Measurements from ENCODE around the gene DDB1. TPM values are rescaled to one million over a fixed set of nuclear protein-coding genes. Genes with fewer than 3 reads are reported as not detected.

DDB1 gene
- total and polyA plus RNA-seq, 10 of the 15 experiments (the other 5 are each of a cell fraction or from before 2014, with no cell fraction given) = 136 to 272 (median 216) TPM

GRCh38 chr11:61350803-61351202 lies 17.9 kb upstream of the DDB1 start:
- Histone ChIP-seq H3K27ac (ENCODE audit: control insufficient read depth, insufficient read depth) (no peak overlapping the region), H3K4me1 (ENCODE audit: control insufficient read depth, insufficient read depth, low read length) (no peaks in the 10 kb centered on the region; the same call in 1 of the 2 replicates), H3K36me3 (ENCODE audit: control insufficient read depth in 2 of 2, insufficient read depth in 2 of 2, low read length in 1 of 2) (peaks cover 17 to 20% of the 10 kb centered on the region in 2 experiments), H3K4me2 (ENCODE audit: control insufficient read depth, insufficient read depth) (no peak overlapping the region), H3K4me3 (no peak overlapping the region), H3K27me3 (replicated peaks in 1 of 2; ENCODE audit: control insufficient read depth in 2 of 2, insufficient read depth in 2 of 2, low read length in 1 of 2) (no peaks in the 10 kb centered on the region), H3K9me3 (replicated peaks; ENCODE audit: control insufficient read depth, insufficient read depth, low read length) (no peaks in the 10 kb centered on the region), H4K20me1 (ENCODE audit: control insufficient read depth, insufficient read depth) (no peaks in the 10 kb centered on the region), H3K9ac (ENCODE audit: control insufficient read depth, insufficient read depth, low read length) (no peak overlapping the region), H3K79me2 (ENCODE audit: control insufficient read depth, insufficient read depth, low read length) (peaks cover 4% of the 10 kb centered on the region), H2AFZ (ENCODE audit: control insufficient read depth, low read depth, low read length) (no peak overlapping the region)
- intact Hi-C loops (cut with micrococcal nuclease; ENCODE audit: unreplicated experiment) = no loop called here
- in situ Hi-C loops (cut with MboI) = no loop called here
- RAD21 ChIA-PET (ENCODE audit: unreplicated experiment) = no interaction called here
- POLR2A ChIA-PET = interaction anchor here (0.7 kb wide), 1 partner anchor 15 kb away, joined by 3 read pairs; no protein-coding TSS in a partner anchor
- SMC1A ChIA-PET (ENCODE audit: uncharacterized antibody, unreplicated experiment) = no interaction called here
- TF ChIP-seq YY1 (IDR thresholded peaks at IDR 0.05; ENCODE audit: low read depth, low read length) = no peak
- TF ChIP-seq RELA (IDR thresholded peaks at IDR 0.05; ENCODE audit: borderline replicate concordance, partially characterized antibody) = no peak
- TF ChIP-seq ASH2L (IDR thresholded peaks at IDR 0.05; ENCODE audit: borderline replicate concordance, low read depth) = no peak
- TF ChIP-seq ZNF592 (IDR thresholded peaks at IDR 0.05) = no peak
- TF ChIP-seq EZH2 (IDR thresholded peaks at IDR 0.05; ENCODE audit: borderline replicate concordance, control insufficient read depth, low read depth, low read length) = no peak
- TF ChIP-seq PAX5 (IDR thresholded peaks at IDR 0.05; ENCODE audit: borderline replicate concordance, low read depth, low read length) = no peak
- TF ChIP-seq MAX (IDR thresholded peaks at IDR 0.05; ENCODE audit: low read depth, low read length) = no peak
- no peak for TF ChIP-seq FOS (IDR thresholded peaks at IDR 0.05; ENCODE audit: borderline replicate concordance, extremely low read depth, insufficient read length)
- FAIRE-seq = no peak
- no peak for DNase-seq (ENCODE audit: low read depth, low spot score)
- WGBS (ENCODE audit: insufficient coverage, insufficient replicate concordance, low lambda C conversion rate, missing lambda C conversion rate) = 97% methylated on average over 8 of the region's 8 CpGs
- CTCF ChIA-PET = no interaction called here
- BruUV-seq (replicated peaks) = no TSS peak
- ATAC-seq = no peak

Data from GM12878 (cell line).